Endothelial cell of hepatic sinusoid (primary cell): ENCODE data around the gene SLC31A2.

Experiments used
- in situ Hi-C: cut with HindIII; loops from 2 replicates; pipeline ENCODE4 v1.10.0; 2017; ENCODE audit warnings: low sequenced_read_pairs

Gene SLC31A2

GRCh38 chr9:113183956-113184488 lies 33.2 kb downstream of the SLC31A2 start:
- in situ Hi-C loops = no loop called here

GRCh38 chr9:113184539-113184938 lies 33.7 kb downstream of the SLC31A2 start:
- in situ Hi-C loops = no loop called here

GRCh38 chr9:113185271-113185670 lies 34.5 kb downstream of the SLC31A2 start:
- in situ Hi-C loops = no loop called here

- in situ Hi-C loops = no loop called here
Observed at GRCh38 chr9:113186137-113186755, 35.4 kb downstream of the SLC31A2 start.

GRCh38 chr9:113187929-113188595 lies 37.3 kb downstream of the SLC31A2 start:
- in situ Hi-C loops = no loop called here

- in situ Hi-C loops = no loop called here
Observed at GRCh38 chr9:113192455-113192854, 41.6 kb downstream of the SLC31A2 start.

GRCh38 chr9:113199683-113200329 lies 49.0 kb downstream of the SLC31A2 start:
- in situ Hi-C loops = no loop called here

- in situ Hi-C loops = no loop called here
Observed at GRCh38 chr9:113205432-113205831, 54.6 kb downstream of the SLC31A2 start.

- in situ Hi-C loops = no loop called here
Observed at GRCh38 chr9:113205861-113206260, 55.1 kb downstream of the SLC31A2 start.

- in situ Hi-C loops = no loop called here
Observed at GRCh38 chr9:113210815-113211214, 60.0 kb downstream of the SLC31A2 start.
